Measurements from ENCODE around the gene CFAP100.

CFAP100 gene

DNA sequence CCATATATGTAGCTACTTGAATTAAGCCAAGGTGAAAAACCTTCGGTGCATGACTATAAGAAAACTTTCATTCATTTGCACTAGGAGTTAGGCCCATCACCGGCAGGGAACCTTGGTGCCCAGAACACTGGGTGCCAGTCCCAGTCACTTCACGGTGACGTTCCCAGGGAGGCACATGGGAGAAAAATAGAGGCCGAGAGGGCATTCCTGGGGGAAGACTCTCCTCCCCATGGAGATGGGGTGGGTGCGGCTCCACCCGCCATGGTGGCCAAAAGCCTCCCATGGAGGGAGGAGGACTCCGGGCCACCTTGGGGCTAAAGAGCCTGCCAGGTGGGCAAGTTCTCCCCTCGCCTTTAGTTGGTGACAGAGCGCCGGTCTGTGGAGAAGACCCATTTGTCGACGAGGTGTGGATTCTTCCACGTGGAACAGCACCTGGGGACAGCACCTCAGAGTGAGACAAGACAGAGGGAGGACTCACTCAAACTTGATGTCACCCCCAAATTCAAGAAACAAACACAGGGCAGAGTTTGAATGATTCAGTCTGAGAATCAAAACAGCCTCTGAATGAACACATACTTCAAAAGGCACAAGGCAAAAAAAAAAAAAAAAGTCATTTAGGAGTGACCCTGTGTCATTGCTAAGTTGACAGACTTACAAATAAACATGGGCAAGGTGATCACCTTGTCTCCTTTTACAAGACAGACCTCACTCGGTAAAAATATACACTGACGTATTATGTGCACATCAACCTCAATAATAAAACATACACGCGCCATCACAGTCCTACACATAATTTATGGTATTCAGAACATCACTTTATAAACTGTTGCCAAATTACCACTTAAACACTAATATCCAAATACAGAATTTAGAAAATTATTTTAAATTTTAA lies 42.4 kb downstream of the CFAP100 start:
- no peak for TF ChIP-seq CTCF (IDR thresholded peaks at IDR 0.05)

GRCh38 chr3:126438186-126438585 lies 43.5 kb downstream of the CFAP100 start:
- TF ChIP-seq CTCF (IDR thresholded peaks at IDR 0.05), result no peak

GRCh38 chr3:126438746-126439145 lies 44.0 kb downstream of the CFAP100 start:
- no peak for TF ChIP-seq CTCF (IDR thresholded peaks at IDR 0.05)

- no peak for TF ChIP-seq CTCF (IDR thresholded peaks at IDR 0.05)
These were observed 44.7 kb downstream of the CFAP100 start for GRCh38 chr3:126439346-126439967.

DNA sequence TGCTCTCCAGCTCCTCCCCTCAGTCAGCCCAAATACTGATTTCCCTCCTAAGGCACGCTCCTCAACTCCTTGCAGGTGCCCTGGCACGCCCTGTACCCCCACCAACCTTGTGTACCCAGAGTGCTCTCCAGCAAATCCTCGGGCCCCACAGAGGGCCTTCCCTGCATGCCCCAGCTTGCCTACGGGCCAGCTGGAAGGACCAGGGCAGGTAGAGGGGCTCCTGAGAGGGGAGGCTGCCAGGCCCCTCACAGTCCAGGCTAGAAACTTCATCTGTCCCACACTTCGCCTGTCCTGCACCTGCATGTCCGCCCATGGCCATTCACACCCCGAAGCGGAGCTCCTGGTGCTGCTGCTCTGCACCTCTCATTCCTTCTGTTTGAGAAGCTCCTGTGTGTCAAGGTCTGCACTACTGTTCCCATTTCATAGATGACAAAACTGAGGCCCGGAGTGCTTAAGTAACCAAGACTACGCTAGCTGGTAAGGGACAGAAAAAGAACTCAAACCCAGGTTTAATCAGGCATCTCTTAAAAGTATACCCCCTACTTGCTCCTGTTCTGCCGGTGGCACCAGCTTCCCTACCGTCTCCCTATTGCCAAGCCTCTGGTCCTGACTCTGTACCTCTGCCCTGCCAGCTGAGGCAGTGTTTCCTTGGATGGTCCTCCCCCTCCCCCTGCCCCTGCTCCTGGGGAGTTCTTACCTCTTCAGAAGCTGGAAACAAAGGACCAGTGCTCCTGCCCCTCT lies 45.4 kb downstream of the CFAP100 start:
- TF ChIP-seq CTCF (IDR thresholded peaks at IDR 0.05), result no peak

DNA sequence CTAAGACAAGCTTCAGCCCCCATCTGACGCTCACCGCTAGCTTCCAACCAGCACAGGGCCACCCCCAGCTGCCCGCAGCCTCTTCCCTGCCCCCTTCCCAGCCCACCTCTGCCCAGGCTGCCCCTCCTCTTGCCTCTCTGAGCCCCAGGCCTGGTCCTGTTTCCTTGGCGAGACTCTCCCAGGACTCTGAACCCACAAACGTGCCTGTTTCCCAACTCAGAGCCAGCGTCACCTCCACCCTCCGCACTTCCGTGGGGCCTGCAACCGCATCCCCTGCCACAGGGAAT lies 45.9 kb downstream of the CFAP100 start:
- no peak for TF ChIP-seq CTCF (IDR thresholded peaks at IDR 0.05)

DNA sequence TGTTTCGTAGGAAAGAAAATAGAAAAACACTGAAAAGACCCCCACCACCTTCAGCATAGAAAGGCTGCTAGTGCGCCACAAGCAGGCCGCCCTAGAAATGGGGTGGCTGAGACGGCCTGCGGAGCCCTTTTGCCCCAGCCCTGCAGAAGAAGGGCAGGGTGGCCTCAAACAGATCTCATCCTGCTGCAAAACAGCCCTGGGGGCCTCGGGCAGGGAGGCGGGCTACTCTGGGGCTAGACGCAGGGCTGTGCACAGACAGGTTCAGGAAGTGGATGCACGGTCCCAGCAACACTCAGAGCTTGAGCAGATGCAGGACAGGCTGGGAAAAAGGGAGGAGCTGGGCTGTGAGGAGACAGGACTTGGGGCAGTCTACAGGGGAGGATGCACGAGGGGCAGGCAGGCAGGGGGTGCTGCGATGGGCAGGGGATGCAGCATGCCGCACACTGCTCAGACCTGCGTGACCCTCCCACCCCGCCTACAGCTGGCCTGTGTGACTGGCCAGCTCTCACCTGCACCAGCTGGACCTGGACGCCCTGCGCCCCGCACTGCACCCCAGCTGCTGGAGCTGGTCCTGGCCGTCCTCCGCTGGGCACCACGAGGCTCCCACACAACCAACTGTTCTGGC lies 46.7 kb downstream of the CFAP100 start:
- TF ChIP-seq CTCF (IDR thresholded peaks at IDR 0.05), result no peak

Measured in LNCAP (cell line).